Neural crest cell (in vitro differentiated cells): Measurements from ENCODE around the gene ZBTB47. TPM values are rescaled to one million over a fixed set of nuclear protein-coding genes. Genes with fewer than 3 reads are reported as not detected.

Experiments
- DNase-seq: peaks from one replicate; pipeline ENCODE4 v3.0.0; 2021; ENCODE audit warnings: low read depth, mixed read lengths, low spot score
- H3K27ac Mint-ChIP-seq: one replicate; pipeline ENCODE4 v1.8.0; 2021; ENCODE audit warnings: mild to moderate bottlenecking, mixed read lengths; ENCODE audit not compliant: unreplicated experiment
- H3K27me3 Mint-ChIP-seq: 2 replicates; pipeline ENCODE4 v1.8.0; 2021; ENCODE audit warnings: low read depth, mild to moderate bottlenecking, mixed read lengths
- H3K36me3 Mint-ChIP-seq: 2 replicates; pipeline ENCODE4 v1.8.0; 2021; ENCODE audit warnings: low read depth, mild to moderate bottlenecking, mixed read lengths
- H3K4me1 Mint-ChIP-seq: 2 replicates; pipeline ENCODE4 v1.8.0; 2021; ENCODE audit warnings: mixed read lengths
- H3K4me3 Mint-ChIP-seq: one replicate; pipeline ENCODE4 v1.8.0; 2021; ENCODE audit warnings: mild to moderate bottlenecking, mixed read lengths
- H3K9me3 Mint-ChIP-seq: 2 replicates; pipeline ENCODE4 v1.8.0; 2021; ENCODE audit warnings: mixed read lengths
- CTCF ChIP-seq: fragments of 200-600 bp; sonication (generic); conservative IDR thresholded peaks from 2 replicates; pipeline ENCODE4 v1.5.0; 2021; ENCODE audit warnings: antibody characterized with exemption, mild to moderate bottlenecking
- total RNA-seq: library from RNA; stranded (reverse); gene quantifications from 2 replicates; pipeline ENCODE4 v1.2.1, GENCODE V29; 2021

The ZBTB47 gene
- total RNA-seq, 1 donor from 2014 or later, result 6.6 TPM

DNA sequence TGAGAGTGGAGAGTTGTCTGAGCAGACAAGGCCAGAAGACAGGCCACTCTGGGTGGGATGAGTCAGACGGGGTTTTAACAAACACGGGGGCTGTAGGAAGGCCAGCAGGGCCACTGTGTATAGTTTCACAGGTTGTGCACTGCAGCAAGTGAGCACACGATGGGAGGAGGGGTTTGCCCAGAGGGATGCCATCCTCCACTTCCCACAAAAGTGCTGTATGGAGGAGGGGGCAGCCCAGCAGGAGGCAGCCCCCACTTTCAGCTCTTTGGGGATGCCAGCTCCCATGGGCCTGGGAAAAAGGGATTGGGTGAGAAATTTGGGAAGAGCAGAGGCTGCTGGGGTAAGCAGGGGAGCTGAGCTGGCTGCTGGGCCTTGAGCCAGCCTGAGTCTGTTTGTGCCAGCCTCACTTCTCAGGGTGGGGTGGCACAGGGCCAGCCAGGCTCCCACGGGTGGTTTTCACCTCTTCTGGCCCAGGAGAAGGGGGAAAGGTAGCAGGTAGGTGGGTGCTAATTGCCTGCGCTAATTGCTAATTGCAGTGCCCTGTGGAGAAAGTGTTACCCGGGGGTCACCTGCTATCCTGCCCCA is 6.7 kb downstream of the ZBTB47 start:
- Mint-ChIP-seq H3K4me1 (no peaks in the 10 kb centered on the region), H3K36me3 (no peaks in the 10 kb centered on the region), H3K4me3 (peak overlapping the region; percentile 41), H3K9me3 (no peaks in the 10 kb centered on the region), H3K27me3 (no peaks in the 10 kb centered on the region), H3K27ac (peak overlapping the region; percentile 72)
- DNase-seq, result no peak
- TF ChIP-seq CTCF, result no peak

DNA sequence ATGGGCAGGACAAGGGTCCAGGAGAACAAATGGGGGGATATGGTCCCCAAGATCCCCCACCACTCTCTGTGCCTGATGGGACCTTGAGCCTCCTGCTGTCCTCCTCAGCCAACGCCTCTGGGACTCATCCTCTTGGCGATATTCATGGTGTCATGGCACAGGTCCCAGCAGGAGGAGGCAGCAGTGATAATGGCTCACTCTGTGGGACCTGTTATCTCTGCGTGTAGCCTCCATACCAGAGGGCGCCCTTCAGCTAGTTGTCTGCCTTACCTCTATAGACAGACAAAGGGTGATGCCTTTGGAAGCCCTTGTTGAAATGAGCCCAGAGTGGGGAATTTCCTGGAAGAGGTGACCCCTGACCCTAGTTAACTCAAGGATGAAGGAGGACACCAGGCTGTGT is 7.4 kb downstream of the ZBTB47 start:
- H3K4me1 Mint-ChIP-seq, result no peaks in the 10 kb centered on the region
- no peaks in the 10 kb centered on the region for H3K27me3 Mint-ChIP-seq
- TF ChIP-seq CTCF, result no peak
- H3K4me3 Mint-ChIP-seq, result peak overlapping the region; percentile 13
- no peak for DNase-seq
- no peaks in the 10 kb centered on the region for H3K9me3 Mint-ChIP-seq
- no peak overlapping the region for H3K27ac Mint-ChIP-seq
- H3K36me3 Mint-ChIP-seq, result no peaks in the 10 kb centered on the region

DNA sequence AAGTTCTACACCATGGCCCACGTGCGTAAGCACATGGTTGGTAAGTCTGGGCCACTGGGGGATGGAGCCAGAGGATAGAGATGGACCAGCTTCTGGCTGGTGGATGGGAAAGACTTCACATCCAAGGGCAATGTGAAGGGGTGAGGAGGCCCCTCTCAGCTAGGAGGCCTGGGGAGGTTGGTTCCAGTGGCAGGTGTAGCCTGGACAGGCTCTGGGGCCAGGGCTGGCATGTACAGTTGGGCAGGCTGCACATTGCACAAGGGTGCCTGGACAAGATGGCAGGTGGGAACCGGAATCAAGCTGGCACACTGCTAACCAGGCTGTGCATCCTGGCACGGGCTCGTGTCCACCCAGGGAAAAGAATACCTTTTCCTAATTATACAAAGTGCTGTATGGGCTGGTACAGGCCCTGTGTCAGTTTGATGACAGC is 8.1 kb downstream of the ZBTB47 start:
- no peak overlapping the region for H3K4me3 Mint-ChIP-seq
- no peaks in the 10 kb centered on the region for H3K36me3 Mint-ChIP-seq
- no peaks in the 10 kb centered on the region for H3K27me3 Mint-ChIP-seq
- no peaks in the 10 kb centered on the region for H3K9me3 Mint-ChIP-seq
- no peaks in the 10 kb centered on the region for H3K4me1 Mint-ChIP-seq
- no peak for TF ChIP-seq CTCF
- no peak overlapping the region for H3K27ac Mint-ChIP-seq
- DNase-seq, result no peak

DNA sequence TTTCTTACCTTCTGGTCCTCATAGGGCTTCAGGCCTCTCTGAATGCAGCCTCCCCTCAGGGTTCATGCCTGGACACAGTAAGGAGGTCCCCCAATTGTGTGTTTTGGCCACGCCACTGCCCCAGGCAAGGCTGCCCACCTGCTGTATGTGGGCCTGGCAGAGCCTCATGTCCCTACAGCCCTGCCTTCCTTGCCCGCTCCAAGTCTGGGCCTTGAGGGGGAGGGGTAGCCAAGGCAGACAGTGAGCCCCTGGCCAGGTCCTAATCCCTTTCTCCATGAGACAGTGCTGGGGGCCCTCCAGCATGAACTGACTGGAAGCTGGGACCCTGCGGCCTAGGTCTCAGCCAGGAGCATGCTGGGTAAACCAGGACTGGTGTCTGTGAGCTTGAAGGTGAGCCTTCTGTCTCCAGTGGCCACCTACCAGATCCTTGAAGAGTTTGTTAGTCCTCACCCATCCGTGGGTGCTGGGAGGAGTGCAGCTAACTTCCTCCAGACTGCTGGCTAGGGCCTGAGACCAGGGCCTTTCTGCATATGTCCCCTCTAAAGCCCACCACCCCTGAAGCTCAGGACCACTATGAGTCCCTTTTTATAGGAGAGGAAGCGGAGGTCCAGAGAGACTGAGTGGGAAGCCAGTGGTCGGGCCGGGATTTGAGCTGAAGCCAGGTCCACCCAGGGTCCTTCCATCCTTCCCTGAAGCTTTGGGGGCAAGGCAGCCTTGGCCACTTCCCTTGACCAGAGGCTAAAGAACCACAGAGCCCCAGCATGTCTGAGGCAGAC is 8.7 kb downstream of the ZBTB47 start:
- Mint-ChIP-seq H3K36me3 (no peaks in the 10 kb centered on the region), H3K27ac (no peak overlapping the region), H3K4me3 (no peak overlapping the region), H3K27me3 (no peaks in the 10 kb centered on the region), H3K4me1 (no peaks in the 10 kb centered on the region), H3K9me3 (no peaks in the 10 kb centered on the region)
- no peak for TF ChIP-seq CTCF
- DNase-seq, result no peak

GRCh38 chr3:42662813-42663535 is 9.5 kb downstream of the ZBTB47 start:
- Mint-ChIP-seq H3K27ac (no peak overlapping the region), H3K9me3 (no peaks in the 10 kb centered on the region), H3K27me3 (no peaks in the 10 kb centered on the region), H3K4me1 (no peaks in the 10 kb centered on the region), H3K4me3 (no peak overlapping the region), H3K36me3 (no peaks in the 10 kb centered on the region)
- DNase-seq, result no peak
- no peak for TF ChIP-seq CTCF
